Keratinocyte (primary cell): ENCODE data around the gene PPP6R1. TPM values are rescaled to one million over a fixed set of nuclear protein-coding genes. Genes with fewer than 3 reads are reported as not detected.

Experiments
- DNase-seq: peaks from one replicate; pipeline ENCODE4 v3.0.0-alpha.2; 2011; ENCODE audit warnings: low read depth, missing footprints, low spot score
- FAIRE-seq: peaks from 2 replicates; lab custom pipeline; 2011; peaks lifted over from hg19 to GRCh38; lab: Jason Lieb, UNC
- H2AFZ ChIP-seq: 2 replicates; pipeline ENCODE4 v1.6.0; 2012; ENCODE audit warnings: low read length, control low read depth, inconsistent platforms; ENCODE audit not compliant: control insufficient read depth
- H3K27ac ChIP-seq: 2 replicates; pipeline ENCODE4 v1.5.1; 2011; ENCODE audit warnings: low read length; ENCODE audit not compliant: control insufficient read depth, insufficient read depth
- H3K27me3 ChIP-seq: 3 replicates; pipeline ENCODE4 v1.6.0; 2011; ENCODE audit warnings: low read length; ENCODE audit not compliant: control insufficient read depth, insufficient read depth; ENCODE audit errors: extremely low read depth
- H3K36me3 ChIP-seq, 2 experiments: 2 replicates in 1 of 2; 3 replicates in 1 of 2; pipeline ENCODE4 v1.5.1; 2011; ENCODE audit warnings: low read length in 2 of 2, mild to moderate bottlenecking in 1 of 2; ENCODE audit not compliant: control insufficient read depth in 2 of 2, insufficient read depth in 2 of 2; ENCODE audit errors: extremely low read depth in 1 of 2
- H3K4me1 ChIP-seq: 3 replicates; pipeline ENCODE4 v1.5.1; 2011; ENCODE audit warnings: low read length; ENCODE audit not compliant: control insufficient read depth, insufficient read depth; ENCODE audit errors: extremely low read depth
- H3K4me2 ChIP-seq: 3 replicates; pipeline ENCODE4 v1.6.0; 2011; ENCODE audit warnings: low read depth, low read length; ENCODE audit not compliant: control insufficient read depth, insufficient read depth; ENCODE audit errors: extremely low read depth
- H3K4me3 ChIP-seq, 3 experiments: fragments of 200-600 bp in 1 of 3; sonication (generic) in 1 of 3; 2 replicates in 2 of 3; 3 replicates in 1 of 3; pipeline ENCODE4 v1.5.1; 2011 to 2016; ENCODE audit warnings: low read length in 3 of 3, mild to moderate bottlenecking in 3 of 3, control low read depth in 2 of 3, inconsistent platforms in 1 of 3, low read depth in 1 of 3, mixed read lengths in 1 of 3, mixed run types in 1 of 3, moderate library complexity in 1 of 3; ENCODE audit not compliant: control insufficient read depth in 2 of 3, insufficient read depth in 2 of 3; ENCODE audit errors: extremely low read depth in 1 of 3
- H3K79me2 ChIP-seq: 2 replicates; pipeline ENCODE4 v1.6.0; 2012; ENCODE audit warnings: low read length; ENCODE audit not compliant: control insufficient read depth, insufficient read depth
- H3K9ac ChIP-seq: 3 replicates; pipeline ENCODE4 v1.6.0; 2011; ENCODE audit warnings: low read length; ENCODE audit not compliant: control insufficient read depth, insufficient read depth; ENCODE audit errors: extremely low read depth
- H3K9me1 ChIP-seq: 3 replicates; pipeline ENCODE4 v1.6.0; 2011; ENCODE audit warnings: low read length; ENCODE audit not compliant: control insufficient read depth, insufficient read depth; ENCODE audit errors: extremely low read depth
- H3K9me3 ChIP-seq: 2 replicates; pipeline ENCODE4 v1.5.1; 2012; ENCODE audit warnings: low read depth, low read length; ENCODE audit not compliant: control insufficient read depth
- H4K20me1 ChIP-seq: 3 replicates; pipeline ENCODE4 v1.6.0; 2011; ENCODE audit warnings: low read length; ENCODE audit not compliant: control insufficient read depth, insufficient read depth; ENCODE audit errors: extremely low read depth
- CTCF ChIP-seq, 3 experiments: IDR thresholded peaks in 1 of 3; conservative IDR thresholded peaks in 1 of 3; optimal IDR thresholded peaks in 1 of 3; 2 replicates in 2 of 3; 3 replicates in 1 of 3; pipeline versions ENCODE3 to v1.5.1; 2011; ENCODE audit warnings: low read length in 3 of 3, mild to moderate bottlenecking in 3 of 3, moderate library complexity in 2 of 3, control low read depth in 1 of 3, inconsistent platforms in 1 of 3; ENCODE audit not compliant: insufficient read depth in 2 of 3; ENCODE audit errors: extremely low read depth in 1 of 3
- EZH2 ChIP-seq: IDR thresholded peaks from one replicate; pipeline ENCODE4 v1.6.1; 2012; ENCODE audit warnings: inconsistent platforms, mild to moderate bottlenecking, low read length, moderate library complexity
- dilution Hi-C: fragments of 300-500 bp; cut with MboI; formaldehyde crosslinking; loops from one replicate; pipeline ENCODE4 v1.7.0; 2020; ENCODE audit warnings: low sequenced_read_pairs; ENCODE audit not compliant: extremely low pct_ligation_motif_present
- polyA plus RNA-seq, 5 experiments: library from polyadenylated mRNA; depleted of rRNA in 3 of 5; stranded (reverse) in 3 of 5; stranded (forward) in 1 of 5; unstranded in 1 of 5; fragments of >200 nt; gene quantifications; 1 replicate in 1 of 5; 2 replicates in 3 of 5; 3 replicates in 1 of 5; pipeline versions ENCODE4 v1.2.1 to v1.2.3, GENCODE V29; 2011 to 2012; ENCODE audit warnings: missing spikeins in 2 of 5, low read depth in 1 of 5, low replicate concordance in 1 of 5

PPP6R1 gene
- polyA plus RNA-seq, 1 donor (not counting 4 experiments of a cell fraction or from before 2014, with no cell fraction given) = 26.7 TPM

GRCh38 chr19:55270172-55270942 is 11.5 kb upstream of the PPP6R1 start:
- peaks cover 3% of the 10 kb centered on the region for H3K79me2 ChIP-seq
- no peak for DNase-seq
- TF ChIP-seq CTCF (optimal IDR thresholded peaks at IDR 0.05 in 1 of 3, IDR thresholded peaks at IDR 0.05 in 1 of 3, conservative IDR thresholded peaks at IDR 0.05 in 1 of 3; ENCODE audit: extremely low read depth in 1 of 3, insufficient read depth in 2 of 3, low read length in 3 of 3) (no peak), EZH2 (no peak)

GRCh38 chr19:55269299-55269698 is 10.5 kb upstream of the PPP6R1 start:
- Histone ChIP-seq H3K4me2 (no peak overlapping the region), H3K9ac (no peak overlapping the region), H3K27ac (no peak overlapping the region), H3K4me1 (no peaks in the 10 kb centered on the region), H2AFZ (no peak overlapping the region), H4K20me1 (no peaks in the 10 kb centered on the region), H3K4me3 (no peak overlapping the region), H3K36me3 (peaks cover 8 to 10% of the 10 kb centered on the region in 2 experiments), H3K9me3 (no peaks in the 10 kb centered on the region), H3K79me2 (peaks cover 3% of the 10 kb centered on the region), H3K9me1 (no peaks in the 10 kb centered on the region), H3K27me3 (no peaks in the 10 kb centered on the region)
- DNase-seq (no peak), FAIRE-seq (no peak)
- TF ChIP-seq EZH2 (no peak), CTCF (optimal IDR thresholded peaks at IDR 0.05 in 1 of 3, IDR thresholded peaks at IDR 0.05 in 1 of 3, conservative IDR thresholded peaks at IDR 0.05 in 1 of 3; ENCODE audit: extremely low read depth in 1 of 3, insufficient read depth in 2 of 3, low read length in 3 of 3) (no peak)
- dilution Hi-C loops = no loop called here

More at GRCh38 chr19:55270172-55270942, 11.5 kb upstream of the PPP6R1 start:
- Histone ChIP-seq H3K9ac (no peak overlapping the region), H3K4me3 (no peak overlapping the region), H2AFZ (no peak overlapping the region), H3K4me2 (no peak overlapping the region), H3K9me3 (no peaks in the 10 kb centered on the region), H3K9me1 (no peaks in the 10 kb centered on the region), H4K20me1 (no peaks in the 10 kb centered on the region), H3K27ac (no peak overlapping the region), H3K4me1 (no peaks in the 10 kb centered on the region), H3K27me3 (no peaks in the 10 kb centered on the region), H3K36me3 (peaks cover 8 to 15% of the 10 kb centered on the region in 2 experiments)
- dilution Hi-C loops = no loop called here
- peak; percentile 29 for FAIRE-seq
